ENCODE data around the gene ATP8B1.

GRCh38 chr18:57827646-57828045, 24.5 kb upstream of the ATP8B1 start:
- TF ChIP-seq POLR2A (IDR thresholded peaks at IDR 0.05; ENCODE audit: low read length) = no peak
- no peak for TF ChIP-seq CTCF (IDR thresholded peaks at IDR 0.05)
- TF ChIP-seq REST (IDR thresholded peaks at IDR 0.05) = no peak
- TF ChIP-seq ZSCAN20 (CRISPR knock-in tag; IDR thresholded peaks at IDR 0.05) = no peak
- no peak for TF ChIP-seq E2F6 (IDR thresholded peaks at IDR 0.05; ENCODE audit: borderline replicate concordance, low read depth)
- no peak for TF ChIP-seq ESRRA (IDR thresholded peaks at IDR 0.05; ENCODE audit: borderline replicate concordance, low read length)
- TF ChIP-seq RCOR1 (IDR thresholded peaks at IDR 0.05; ENCODE audit: low read depth, low read length) = no peak
- no peak for TF ChIP-seq USF2 (IDR thresholded peaks at IDR 0.05)
- no peak for TF ChIP-seq MAZ (IDR thresholded peaks at IDR 0.05; ENCODE audit: borderline replicate concordance, low read depth, low read length)
- no peak for TF ChIP-seq NFE2L2 (conservative IDR thresholded peaks at IDR 0.05; ENCODE audit: low read length)
- no peak for TF ChIP-seq MYC (IDR thresholded peaks at IDR 0.05; ENCODE audit: borderline replicate concordance, low read length)
- TF ChIP-seq EP300 (IDR thresholded peaks at IDR 0.05) = no peak

Data from A549 (cell line).